Heart left ventricle (tissue), 16 donors: ENCODE results near the gene RTEL1. TPM values are rescaled to one million over a fixed set of nuclear protein-coding genes. Genes with fewer than 3 reads are reported as not detected.
"Not testable (repeated sequence)": the region's sequence is repeated elsewhere in the genome, so short reads cannot be mapped to it uniquely, and the experiment has no call there.

ENCODE experiments used
- ATAC-seq, 4 donors: fragments of 200-7000 bp; cut with Tn5 transposase; one replicate each; pipeline ENCODE4 v1.9.1; 2020 to 2022; ENCODE audit warnings: moderate library complexity in 4 of 4, mild to moderate bottlenecking in 3 of 4, moderate number of reproducible peaks in 1 of 4
- DNase-seq, 5 donors: peaks; one replicate each; pipeline ENCODE4 v3.0.0-alpha.2; 2020
- H3K27ac ChIP-seq, 12 donors: fragments of 200-600 bp; sonication (generic) in 4 of 12; one replicate each; pipeline versions ENCODE4 v1.5.0 to v1.8.0; 2016 to 2022; ENCODE audit warnings: mild to moderate bottlenecking in 2 of 12
- H3K27me3 ChIP-seq, 9 donors: fragments of 200-600 bp; sonication (generic) in 2 of 9; one replicate each; pipeline versions ENCODE4 v1.5.1 to v1.8.0; 2016 to 2022; ENCODE audit warnings: mild to moderate bottlenecking in 3 of 9
- H3K36me3 ChIP-seq, 9 donors: fragments of 200-600 bp; sonication (generic) in 2 of 9; one replicate each; pipeline versions ENCODE4 v1.5.0 to v1.8.0; 2018 to 2022; ENCODE audit warnings: mild to moderate bottlenecking in 2 of 9
- H3K4me1 ChIP-seq, 12 donors: fragments of 200-600 bp; sonication (generic) in 4 of 12; one replicate each; pipeline versions ENCODE4 v1.5.0 to v1.8.0; 2016 to 2022; ENCODE audit warnings: mild to moderate bottlenecking in 3 of 12
- H3K4me3 ChIP-seq, 12 donors: fragments of 200-600 bp; sonication (generic) in 4 of 12; one replicate each; pipeline versions ENCODE4 v1.5.0 to v1.8.0; 2017 to 2022; ENCODE audit warnings: mild to moderate bottlenecking in 9 of 12, moderate library complexity in 4 of 12
- H3K9me3 ChIP-seq, 12 donors: fragments of 200-600 bp; sonication (generic) in 4 of 12; one replicate each; pipeline versions ENCODE4 v1.5.0 to v1.8.0; 2016 to 2022; ENCODE audit warnings: mild to moderate bottlenecking in 1 of 12
- CTCF ChIP-seq, 12 donors: fragments of 200-600 bp; sonication (generic) in 4 of 12; IDR thresholded peaks; one replicate each; pipeline versions ENCODE4 v1.5.0 to v1.8.0; 2018 to 2022; ENCODE audit warnings: antibody characterized with exemption in 12 of 12, mild to moderate bottlenecking in 5 of 12
- POLR2A ChIP-seq, 2 donors: fragments of 450-650 bp; IDR thresholded peaks; one replicate each; pipeline ENCODE4 v1.6.1; 2017; ENCODE audit warnings: antibody characterized with exemption in 2 of 2, mild to moderate bottlenecking in 2 of 2, moderate library complexity in 2 of 2
- WGBS, 4 donors: extraction: QIAGEN DNeasy Blood & Tissue Kit in 2 of 4; methylation state at CpG; one replicate each; pipeline versions ENCODE4 v1.1.5 to v1.1.7; 2013 to 2018; 5-methylcytosine and 5-hydroxymethylcytosine counted together
- intact Hi-C, 10 donors: fragments of 100-400 bp; cut with DNase I; formaldehyde crosslinking; loops; one replicate each; pipeline versions ENCODE4 v1.11.1 to v1.14.2; 2022
- polyA plus RNA-seq, 2 donors: library from polyadenylated mRNA; stranded (reverse); fragments of 200-250 nt; gene quantifications; one replicate each; pipeline ENCODE4 v1.2.3, GENCODE V29; 2013
- total RNA-seq, 9 donors: library from RNA; depleted of rRNA in 2 of 9; stranded (reverse); fragments of >200 nt in 2 of 9; fragmentation: NEBNext Ultra II Directional in 3 of 9; extraction: Animal tissue kit (Norgen Biotek cat#: 25700) in 3 of 9; gene quantifications; one replicate each; pipeline versions ENCODE4 v1.1.0 to v1.2.4, GENCODE V29; 2016 to 2023
- donor health status: ischemic (EF 13 %, LVEDD 7.1; RV severe dilation, severe dysfunction).
- donor health status: healthy with polysubstance abuse.
- donor health status: DM: no; HTN: yes; CAD: no.
- donor health status: DM: no; HTN: no; CAD: no.
- donor health status: ischemic (EF 25% LVEDD 6.9; RV normal size, moderate dysfunction).
- donor health status: ischemic (EF 25% LVEDD 5.7; RV mildly dilated, moderate dysfunction).
- donor health status: healthy.
- donor health status: DM: yes; HTN: yes; CAD: no.
- donor health status: ischemic (EF 35%, LVEDD 5.7; RV mildly dilated, moderate dysfunction).
- donor health status: nonischemic (EF 11% LVEDD 7.7; RV severe dilation, severe dysfunction).
- donor health status: DM: yes; HTN: yes; CAD: no.
- donor health status: PGD.
- donor health status: ischemic (EF 29% LVEDD 5.4; RV normal size, mild dysfunction).
- donor health status: nonischemic (EF 23%, LVEDD 6.1; RV moderate dilation, normal function).

RTEL1 gene
- total and polyA plus RNA-seq, 11 donors = 3.0 to 17.8 (median 9.6) TPM

GRCh38 chr20:63648190-63648589, 9.9 kb upstream of the RTEL1 start:
- Histone ChIP-seq H3K27me3 (peaks cover 0 to 17% (median 5%) of the 10 kb centered on the region in 9 donors), H3K9me3 (no peaks in the 10 kb centered on the region), H3K4me3 (no peak overlapping the region), H3K27ac (no peak overlapping the region), H3K36me3 (no peaks in the 10 kb centered on the region), H3K4me1 (peaks cover 0 to 21% (median 15%) of the 10 kb centered on the region in 12 donors)
- ATAC-seq = no peak
- DNase-seq = no peak
- TF ChIP-seq POLR2A (IDR thresholded peaks at IDR 0.05) (no peak), CTCF (IDR thresholded peaks at IDR 0.05) (no peak)
- intact Hi-C loops = no loop called here
- WGBS, 4 donors = 79 to 91% (median 90%) methylated on average over 6 of the region's 6 CpGs

DNA sequence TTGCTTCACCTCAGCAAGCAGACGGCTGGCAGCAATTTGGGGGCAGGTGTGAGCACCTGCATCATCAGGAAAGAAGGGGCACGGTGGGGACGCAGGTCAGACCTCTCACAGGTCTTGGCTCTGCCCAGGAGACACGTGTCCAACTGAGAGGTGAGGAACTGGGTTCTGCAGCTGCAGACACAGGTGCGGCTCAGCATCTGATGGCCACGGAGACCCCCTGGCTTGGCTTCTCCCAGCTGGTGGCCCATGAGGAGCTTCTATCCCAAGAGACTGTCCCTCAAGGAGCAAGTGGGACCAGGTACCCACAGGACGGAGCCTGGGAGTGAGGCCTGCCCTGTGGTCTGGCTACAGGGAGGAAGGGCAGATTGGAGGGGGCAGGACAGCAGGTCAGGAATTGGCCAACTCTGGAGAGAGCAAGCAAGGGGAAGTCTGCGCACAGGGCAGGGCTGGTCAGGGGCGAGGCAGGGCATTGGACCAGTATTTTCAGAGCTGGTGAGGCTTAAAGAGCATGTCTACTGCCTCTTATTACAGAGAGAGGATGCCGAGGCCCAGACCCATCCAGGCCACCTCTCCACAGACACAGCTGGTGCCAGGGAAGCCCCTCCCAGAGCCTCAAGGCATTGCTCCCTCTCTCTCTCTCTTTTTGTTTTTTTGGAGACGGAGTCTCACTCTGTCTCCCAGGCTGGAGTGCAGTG, 9.1 kb upstream of the RTEL1 start:
- no peak for DNase-seq
- peaks cover 0 to 17% (median 5%) of the 10 kb centered on the region in 9 donors for H3K27me3 ChIP-seq
- no peak overlapping the region for H3K4me3 ChIP-seq
- 79 to 86% (median 81%) methylated on average over 9 to 11 of the region's 11 CpGs for WGBS, 4 donors
- no peak overlapping the region for H3K27ac ChIP-seq
- intact Hi-C loops = no loop called here
- H3K4me1 ChIP-seq = peaks cover 0 to 30% (median 19%) of the 10 kb centered on the region in 12 donors
- ATAC-seq = no peak
- H3K9me3 ChIP-seq = no peaks in the 10 kb centered on the region
- H3K36me3 ChIP-seq = no peaks in the 10 kb centered on the region
- TF ChIP-seq POLR2A (IDR thresholded peaks at IDR 0.05) (no peak), CTCF (IDR thresholded peaks at IDR 0.05) (no peak)

GRCh38 chr20:63650486-63650885, 7.6 kb upstream of the RTEL1 start:
- not testable (repeated sequence) for H3K9me3 ChIP-seq, H3K4me3 ChIP-seq, H3K27ac ChIP-seq, H3K36me3 ChIP-seq, DNase-seq, ATAC-seq
- H3K4me1 ChIP-seq = peaks cover 0 to 31% (median 19%) of the 10 kb centered on the region in 12 donors
- intact Hi-C loops = loop anchor here in 1 of 10 donors (5.0 to 10.0 kb wide), 2 partner anchors 113 to 214 kb away; partner anchors contain the start of genes ABHD16B, PTK6 and TPD52L2
- 92 to 95% (median 94%) methylated on average over 4 to 25 of the region's 25 CpGs for WGBS, 4 donors
- peaks cover 0 to 17% (median 5%) of the 10 kb centered on the region in 9 donors for H3K27me3 ChIP-seq

DNA sequence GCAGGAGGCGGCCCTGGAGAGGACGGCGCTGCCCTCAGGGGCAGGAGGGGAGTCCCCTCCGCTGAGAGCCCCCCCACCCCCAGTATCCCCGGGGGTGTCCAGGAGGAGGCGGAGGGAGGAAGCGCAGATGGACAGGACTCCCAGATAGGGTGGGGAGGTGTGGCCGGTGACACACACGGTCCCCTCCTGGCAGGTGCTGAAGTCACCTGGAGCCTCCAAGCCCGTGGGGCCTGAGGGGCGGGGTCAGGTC, 6.2 kb upstream of the RTEL1 start:
- Histone ChIP-seq H3K4me1 (peaks cover 0 to 31% (median 19%) of the 10 kb centered on the region in 12 donors), H3K4me3 (peak overlapping the region; percentile 38 to 79 (median 66)), H3K27me3 (peaks cover 0 to 17% (median 5%) of the 10 kb centered on the region in 9 donors), H3K36me3 (no peaks in the 10 kb centered on the region), H3K27ac (peak overlapping the region in 2 of 12 donors; percentile 42), H3K9me3 (no peaks in the 10 kb centered on the region)
- no peak for TF ChIP-seq POLR2A (IDR thresholded peaks at IDR 0.05)
- no peak for TF ChIP-seq CTCF (IDR thresholded peaks at IDR 0.05)
- 17 to 19% methylated on average over 11 of the region's 11 CpGs; no CpG with 5 or more reads in 2 of the 4 donors for WGBS, 4 donors
- intact Hi-C loops = loop anchor here in 1 of 10 donors (5.0 to 10.0 kb wide), 2 partner anchors 115 to 213 kb away; partner anchors contain the start of genes ABHD16B, PTK6 and TPD52L2
- ATAC-seq = peak in 2 of 4 donors; percentile 2 to 3
- DNase-seq = no peak
